Measurements from ENCODE around the gene RTN4R. TPM values are rescaled to one million over a fixed set of nuclear protein-coding genes. Genes with fewer than 3 reads are reported as not detected.

The RTN4R gene
- polyA plus RNA-seq, 1 of the 3 experiments (the other 2 are of a cell fraction) = 0.23 TPM

DNA sequence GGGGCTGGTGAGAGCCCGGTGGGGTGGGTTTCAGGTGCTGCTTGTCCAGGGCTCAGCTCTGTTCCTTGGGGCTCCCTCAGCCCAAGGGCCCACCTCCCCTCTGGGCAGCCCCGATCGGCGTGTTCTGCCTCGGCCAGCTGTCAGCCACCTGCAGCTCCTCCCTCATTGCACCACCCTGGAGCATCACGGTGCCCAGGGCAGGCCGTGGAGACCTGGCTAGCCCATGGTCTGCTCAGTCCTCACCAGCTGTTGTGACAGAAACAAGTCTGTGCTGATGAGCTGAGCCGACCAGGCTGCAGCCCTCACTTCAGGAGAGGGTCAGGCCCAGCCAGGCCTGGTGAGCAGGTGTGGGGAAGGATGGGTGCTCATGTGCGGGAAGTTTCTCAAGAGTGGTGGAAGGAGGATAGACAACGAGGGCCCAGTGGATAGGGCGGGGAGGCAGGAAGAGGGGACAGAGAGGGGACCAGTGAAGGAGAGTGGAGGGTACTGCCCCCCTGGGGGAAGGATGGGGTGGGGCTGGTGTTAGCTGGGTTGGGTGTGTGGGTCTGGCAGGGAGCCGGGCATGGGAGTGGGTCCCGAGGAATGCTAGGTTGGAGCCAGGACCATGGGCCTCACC, 16.5 kb upstream of the RTN4R start (continued):
- TF ChIP-seq, protein P1, sequence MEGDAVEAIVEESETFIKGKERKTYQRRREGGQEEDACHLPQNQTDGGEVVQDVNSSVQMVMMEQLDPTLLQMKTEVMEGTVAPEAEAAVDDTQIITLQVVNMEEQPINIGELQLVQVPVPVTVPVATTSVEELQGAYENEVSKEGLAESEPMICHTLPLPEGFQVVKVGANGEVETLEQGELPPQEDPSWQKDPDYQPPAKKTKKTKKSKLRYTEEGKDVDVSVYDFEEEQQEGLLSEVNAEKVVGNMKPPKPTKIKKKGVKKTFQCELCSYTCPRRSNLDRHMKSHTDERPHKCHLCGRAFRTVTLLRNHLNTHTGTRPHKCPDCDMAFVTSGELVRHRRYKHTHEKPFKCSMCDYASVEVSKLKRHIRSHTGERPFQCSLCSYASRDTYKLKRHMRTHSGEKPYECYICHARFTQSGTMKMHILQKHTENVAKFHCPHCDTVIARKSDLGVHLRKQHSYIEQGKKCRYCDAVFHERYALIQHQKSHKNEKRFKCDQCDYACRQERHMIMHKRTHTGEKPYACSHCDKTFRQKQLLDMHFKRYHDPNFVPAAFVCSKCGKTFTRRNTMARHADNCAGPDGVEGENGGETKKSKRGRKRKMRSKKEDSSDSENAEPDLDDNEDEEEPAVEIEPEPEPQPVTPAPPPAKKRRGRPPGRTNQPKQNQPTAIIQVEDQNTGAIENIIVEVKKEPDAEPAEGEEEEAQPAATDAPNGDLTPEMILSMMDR (IDR thresholded peaks at IDR 0.05) = no peak
- TF ChIP-seq, protein P2, sequence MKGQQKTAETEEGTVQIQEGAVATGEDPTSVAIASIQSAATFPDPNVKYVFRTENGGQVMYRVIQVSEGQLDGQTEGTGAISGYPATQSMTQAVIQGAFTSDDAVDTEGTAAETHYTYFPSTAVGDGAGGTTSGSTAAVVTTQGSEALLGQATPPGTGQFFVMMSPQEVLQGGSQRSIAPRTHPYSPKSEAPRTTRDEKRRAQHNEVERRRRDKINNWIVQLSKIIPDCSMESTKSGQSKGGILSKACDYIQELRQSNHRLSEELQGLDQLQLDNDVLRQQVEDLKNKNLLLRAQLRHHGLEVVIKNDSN (IDR thresholded peaks at IDR 0.05; ENCODE audit: borderline replicate concordance, low read depth) = no peak
- TF ChIP-seq TCF12 (IDR thresholded peaks at IDR 0.05) = no peak
- TF ChIP-seq RAD21 (IDR thresholded peaks at IDR 0.05; ENCODE audit: low read length) = no peak
- no peak for TF ChIP-seq NFIC (IDR thresholded peaks at IDR 0.05; ENCODE audit: borderline replicate concordance)
- no peak for TF ChIP-seq TEAD4 (IDR thresholded peaks at IDR 0.05; ENCODE audit: borderline replicate concordance, insufficient read depth)

DNA sequence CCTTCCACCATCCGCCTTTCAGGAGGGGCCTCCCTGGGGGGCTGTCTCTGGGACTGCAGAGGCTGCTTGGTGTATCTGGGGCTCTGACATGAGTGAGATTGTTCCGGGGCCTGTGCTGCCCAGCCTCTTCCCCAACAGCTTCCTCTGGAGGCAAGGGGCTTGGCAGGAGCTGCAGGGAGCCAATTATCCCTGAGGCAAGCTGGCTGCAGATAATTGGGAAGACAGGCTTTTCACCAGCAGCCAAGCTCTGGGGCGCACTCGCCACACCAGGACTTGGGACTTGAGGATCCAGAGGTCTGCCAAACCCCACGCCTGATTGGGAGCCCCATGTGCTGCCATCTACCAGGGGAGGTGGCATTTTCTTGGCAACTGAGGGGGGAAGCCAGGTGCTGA, 15.6 kb upstream of the RTN4R start:
- DNase-seq = peak; percentile 52
- Histone ChIP-seq H3K9ac (no peak overlapping the region), H4K20me1 (ENCODE audit: insufficient read depth) (no peaks in the 10 kb centered on the region), H3K9me2 (no peaks in the 10 kb centered on the region), H3K9me3 (no peaks in the 10 kb centered on the region), H3K4me1 (ENCODE audit: control insufficient read depth in 1 of 2, insufficient read depth in 2 of 2, low read depth in 1 of 2, low read length in 1 of 2) (peaks cover 0 to 7% of the 10 kb centered on the region in 2 experiments; a peak in 1 of 4 replicates), H3K4me2 (no peak overlapping the region), H3K27me3 (ENCODE audit: insufficient read depth) (no peaks in the 10 kb centered on the region), H3K27ac (ENCODE audit: low read depth in 2 of 2, low read length in 1 of 2) (no peak overlapping the region), H3K36me3 (replicated peaks in 1 of 2; ENCODE audit: control insufficient read depth in 1 of 2, insufficient read depth in 2 of 2, low read length in 1 of 2) (no peaks in the 10 kb centered on the region), H3K4me3 (ENCODE audit: low read depth in 2 of 2, low read length in 1 of 2) (no peak overlapping the region), H3F3A (replicated peaks; ENCODE audit: insufficient read depth) (no peaks in the 10 kb centered on the region), H2AFZ (ENCODE audit: low read depth) (no peak overlapping the region), H3K79me2 (ENCODE audit: insufficient read depth) (no peaks in the 10 kb centered on the region)
- 17% methylated on average over 3 of the region's 5 CpGs for WGBS (ENCODE audit: low lambda C conversion rate)
- CTCF ChIA-PET = interaction anchor here (1.3 to 6.4 kb wide), 9 partner anchors 15 to 1316 kb away, joined by 3 to 87 read pairs (median 4); no protein-coding TSS in a partner anchor
- TF ChIP-seq TAF1 (IDR thresholded peaks at IDR 0.05; ENCODE audit: borderline replicate concordance, low read depth, low read length) (no peak), GABPA (IDR thresholded peaks at IDR 0.05; ENCODE audit: low read depth) (no peak), FOXM1 (IDR thresholded peaks at IDR 0.05; ENCODE audit: low read depth) (no peak), RXRA (IDR thresholded peaks at IDR 0.05; ENCODE audit: borderline replicate concordance, low read depth) (no peak), TEAD4 (IDR thresholded peaks at IDR 0.05; ENCODE audit: borderline replicate concordance, insufficient read depth) (no peak), ELF1 (IDR thresholded peaks at IDR 0.05) (no peak), EP300 (IDR thresholded peaks at IDR 0.05; ENCODE audit: borderline replicate concordance in 1 of 2, low read depth in 1 of 2, low read length in 1 of 2) (no peak)
- POLR2A ChIA-PET = interaction anchor here (1.0 kb wide), 2 partner anchors 124 to 127 kb away, joined by 3 to 6 read pairs; no protein-coding TSS in a partner anchor
